A673 (cell line): ENCODE results near the gene DDX41. TPM values are rescaled to one million over a fixed set of nuclear protein-coding genes. Genes with fewer than 3 reads are reported as not detected.

Source experiments
- BruUV-seq: library from RNA; stranded (reverse); fragments of 400-500 nt; replicated peaks from 2 replicates; lab custom pipeline; 2021; lab: Mats Ljungman, UMichigan
- CTCF ChIA-PET: fragments of 300-600 bp; sonication (Branson Sonifier 250); formaldehyde crosslinking; loops from one replicate; lab custom pipeline; 2022; ENCODE audit warnings: antibody characterized with exemption; lab: Charles Lee
- POLR2A ChIA-PET: fragments of 300-600 bp; sonication (Branson Sonifier 250); formaldehyde crosslinking; loops from one replicate; lab custom pipeline; 2022; ENCODE audit warnings: antibody characterized with exemption; ENCODE audit not compliant: low non-redundant PET; lab: Charles Lee
- DNase-seq: peaks from one replicate; pipeline ENCODE4 v3.0.0-alpha.2; 2015; ENCODE audit warnings: low spot score
- H3K27ac ChIP-seq: fragments of 200-600 bp; sonication (generic); 2 replicates; pipeline ENCODE4 v1.5.1; 2016; ENCODE audit warnings: mixed run types, low read depth, mild to moderate bottlenecking, mixed read lengths, antibody characterized with exemption, low read length; ENCODE audit not compliant: poor library complexity, severe bottlenecking
- H3K27me3 ChIP-seq: fragments of 200-600 bp; sonication (generic); replicated peaks from 2 replicates; pipeline ENCODE4 v1.6.1; 2017; ENCODE audit warnings: mixed run types, low read depth, mild to moderate bottlenecking, mixed read lengths, antibody characterized with exemption, low read length; ENCODE audit not compliant: insufficient read depth, poor library complexity
- H3K36me3 ChIP-seq: fragments of 200-600 bp; sonication (generic); 2 replicates; pipeline ENCODE4 v1.6.1; 2016; ENCODE audit warnings: mixed run types, mild to moderate bottlenecking, mixed read lengths, antibody characterized with exemption, low read length; ENCODE audit not compliant: insufficient read depth, poor library complexity, severe bottlenecking
- H3K4me1 ChIP-seq: fragments of 200-600 bp; sonication (generic); 2 replicates; pipeline ENCODE4 v1.6.1; 2017; ENCODE audit warnings: mixed run types, mild to moderate bottlenecking, mixed read lengths, antibody characterized with exemption, low read length; ENCODE audit not compliant: insufficient read depth, poor library complexity, severe bottlenecking
- H3K4me3 ChIP-seq: fragments of 200-600 bp; sonication (generic); 2 replicates; pipeline ENCODE4 v1.5.1; 2016; ENCODE audit warnings: low read depth, mixed run types, mild to moderate bottlenecking, mixed read lengths, low read length; ENCODE audit not compliant: poor library complexity, severe bottlenecking
- H3K9me3 ChIP-seq: fragments of 200-600 bp; sonication (generic); 2 replicates; pipeline ENCODE4 v1.6.1; 2016; ENCODE audit warnings: mixed run types, low read depth, mild to moderate bottlenecking, mixed read lengths, antibody characterized with exemption, low read length; ENCODE audit not compliant: poor library complexity, severe bottlenecking
- CTCF ChIP-seq: fragments of 300-800, 200-600 bp; sonication (generic); conservative IDR thresholded peaks from 2 replicates; pipeline ENCODE4 v1.5.1; 2017; ENCODE audit warnings: low read depth, mild to moderate bottlenecking, antibody characterized with exemption, low read length, moderate library complexity, mixed read lengths
- EZH2 ChIP-seq: fragments of 200-600 bp; sonication (generic); IDR thresholded peaks from 2 replicates; pipeline ENCODE4 v1.6.1; 2017; ENCODE audit warnings: borderline replicate concordance, low read depth, mild to moderate bottlenecking, mixed read lengths, antibody characterized with exemption, low read length; ENCODE audit not compliant: poor library complexity, severe bottlenecking
- intact Hi-C: fragments of 100-400 bp; cut with micrococcal nuclease; formaldehyde crosslinking; loops from one replicate; pipeline ENCODE4 v1.10.0; 2022; ENCODE audit not compliant: unreplicated experiment
- total RNA-seq: library from RNA; stranded (reverse); gene quantifications from 2 replicates; pipeline ENCODE4 v1.2.3, GENCODE V29; 2021

DDX41 gene
- total RNA-seq, 1 experiment from 2014 or later = 82.3 TPM

- H3K4me1 ChIP-seq = no peaks in the 10 kb centered on the region
- no peak for DNase-seq
- TF ChIP-seq CTCF (no peak), EZH2 (no peak)
- ChIA-PET POLR2A (no interaction called here), CTCF (no interaction called here)
- no peak overlapping the region for H3K27ac ChIP-seq
- no peaks in the 10 kb centered on the region for H3K9me3 ChIP-seq
- no peaks in the 10 kb centered on the region for H3K27me3 ChIP-seq
- no peak overlapping the region for H3K4me3 ChIP-seq
- intact Hi-C loops = no loop called here
- H3K36me3 ChIP-seq = peaks cover 54% of the 10 kb centered on the region
- TSS peak; percentile 40 for BruUV-seq
Measured at GRCh38 chr5:177511796-177512675, 4.7 kb downstream of the DDX41 start.

GRCh38 chr5:177511181-177511580, 5.6 kb downstream of the DDX41 start:
- H3K27me3 ChIP-seq = no peaks in the 10 kb centered on the region
- peaks cover 54% of the 10 kb centered on the region for H3K36me3 ChIP-seq
- intact Hi-C loops = no loop called here
- TF ChIP-seq CTCF (no peak), EZH2 (no peak)
- H3K4me1 ChIP-seq = no peaks in the 10 kb centered on the region
- DNase-seq = no peak
- H3K27ac ChIP-seq = no peak overlapping the region
- ChIA-PET POLR2A (no interaction called here), CTCF (no interaction called here)
- no peak overlapping the region for H3K4me3 ChIP-seq
- no peaks in the 10 kb centered on the region for H3K9me3 ChIP-seq
- BruUV-seq = no TSS peak

GRCh38 chr5:177510567-177511053, 6.2 kb downstream of the DDX41 start:
- intact Hi-C loops = no loop called here
- TF ChIP-seq EZH2 (no peak), CTCF (no peak)
- peaks cover 50% of the 10 kb centered on the region for H3K36me3 ChIP-seq
- POLR2A ChIA-PET = no interaction called here
- H3K27ac ChIP-seq = no peak overlapping the region
- H3K9me3 ChIP-seq = no peaks in the 10 kb centered on the region
- no peak overlapping the region for H3K4me3 ChIP-seq
- no peaks in the 10 kb centered on the region for H3K4me1 ChIP-seq
- no peak for DNase-seq
- H3K27me3 ChIP-seq = no peaks in the 10 kb centered on the region
- BruUV-seq = no TSS peak
- CTCF ChIA-PET = no interaction called here
